NCI-H2029 treated with DMSO at 0.1 percent for 48 hours (cell line): ENCODE data around the gene RTTN.

Experiments
- DNase-seq: peaks from one replicate; lab custom pipeline; 2025; lab: John Stamatoyannopoulos, UW

Gene RTTN

DNA sequence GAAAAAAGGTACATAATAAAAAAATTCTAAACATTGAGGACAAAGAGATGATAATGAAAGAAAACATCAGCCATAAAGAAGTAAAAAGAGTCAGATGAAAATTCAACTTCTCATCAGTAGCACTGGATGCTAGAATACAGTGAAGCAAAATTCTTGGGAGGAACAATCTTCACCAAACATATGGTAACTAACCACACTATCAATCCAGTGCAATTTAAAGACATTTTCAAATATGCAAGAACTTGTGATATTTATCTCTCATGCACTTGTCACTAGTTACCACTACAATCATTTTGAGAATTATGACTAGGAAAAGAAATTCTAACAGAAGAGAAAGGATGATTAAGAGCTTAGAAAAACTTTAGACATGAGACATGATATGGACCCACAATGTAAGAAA lies 127.4 kb downstream of the RTTN start:
- no peak for DNase-seq

- DNase-seq: no peak
Observed at GRCh38 chr18:70075906-70076305, 129.6 kb downstream of the RTTN start.

- DNase-seq: no peak
Observed at GRCh38 chr18:70074116-70074515, 131.4 kb downstream of the RTTN start.

DNA sequence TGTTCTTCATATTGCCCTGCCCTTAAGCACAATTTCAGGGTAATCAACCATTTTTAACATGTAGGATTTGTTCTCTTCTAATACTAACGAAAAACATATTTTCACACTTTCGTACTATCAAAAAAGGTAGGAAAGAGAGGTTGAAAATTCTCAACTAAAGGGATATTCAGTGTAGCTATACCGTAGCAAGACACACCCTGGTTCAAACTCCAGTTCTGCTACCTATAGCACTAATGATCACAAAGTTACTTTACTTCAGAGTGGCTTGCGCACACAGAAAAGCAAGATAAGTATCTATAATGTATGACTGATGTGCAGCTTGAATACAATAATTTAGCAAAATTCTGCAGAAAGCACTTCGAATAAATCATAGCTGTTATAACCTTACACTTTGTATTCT lies 132.1 kb downstream of the RTTN start:
- no peak for DNase-seq

GRCh38 chr18:70072678-70073077 lies 132.8 kb downstream of the RTTN start:
- DNase-seq: no peak

DNA sequence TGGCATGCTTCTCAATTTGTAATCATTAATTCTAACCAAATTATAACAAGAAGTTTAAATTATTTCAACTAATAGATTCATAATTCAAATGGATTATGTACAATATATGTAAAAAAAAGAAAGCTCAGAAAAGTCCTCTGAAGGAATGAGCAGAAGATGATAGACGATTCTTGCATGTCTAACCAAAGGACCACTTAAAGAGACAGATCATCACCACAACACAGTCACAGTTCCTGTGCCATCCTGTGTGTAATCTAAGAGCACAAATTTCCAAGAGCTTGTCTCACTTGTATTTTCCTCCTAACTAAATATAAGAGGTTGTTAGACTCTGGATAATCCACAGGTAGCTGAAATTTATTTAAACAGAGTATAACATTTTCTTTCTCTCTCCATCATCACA lies 135.5 kb downstream of the RTTN start:
- no peak for DNase-seq

DNA sequence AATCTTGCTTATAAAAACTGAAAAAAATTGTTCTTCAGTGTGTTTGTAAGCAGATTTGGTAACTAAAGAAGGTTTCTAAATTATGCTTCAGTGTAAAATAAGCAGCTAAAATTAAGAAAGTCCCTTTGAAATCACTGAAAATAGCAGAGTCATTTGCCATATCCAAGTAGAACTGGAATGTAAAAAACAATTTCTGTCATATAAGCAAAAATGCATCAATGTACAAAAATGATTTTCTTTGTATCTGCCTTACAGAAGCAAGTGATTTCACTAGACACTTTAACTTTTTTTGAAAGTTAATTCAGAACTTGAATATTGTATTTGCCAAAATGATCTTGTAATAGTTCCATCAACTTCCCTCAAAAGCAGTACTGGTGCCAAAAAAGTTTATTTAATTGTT lies 136.1 kb downstream of the RTTN start:
- no peak for DNase-seq

GRCh38 chr18:70068981-70069380 lies 136.5 kb downstream of the RTTN start:
- DNase-seq: no peak

- DNase-seq: no peak
Observed at GRCh38 chr18:70059684-70060083, 145.8 kb downstream of the RTTN start.

- DNase-seq: no peak
Observed at GRCh38 chr18:70058916-70059315, 146.6 kb downstream of the RTTN start.

- DNase-seq: no peak
Observed at GRCh38 chr18:70047931-70048603, 157.4 kb downstream of the RTTN start.

- no peak for DNase-seq
Observed at GRCh38 chr18:70046796-70047195, 158.7 kb downstream of the RTTN start.

GRCh38 chr18:70046207-70046606 lies 159.3 kb downstream of the RTTN start:
- DNase-seq: no peak

GRCh38 chr18:70044632-70045031 lies 160.9 kb downstream of the RTTN start:
- DNase-seq: no peak

DNA sequence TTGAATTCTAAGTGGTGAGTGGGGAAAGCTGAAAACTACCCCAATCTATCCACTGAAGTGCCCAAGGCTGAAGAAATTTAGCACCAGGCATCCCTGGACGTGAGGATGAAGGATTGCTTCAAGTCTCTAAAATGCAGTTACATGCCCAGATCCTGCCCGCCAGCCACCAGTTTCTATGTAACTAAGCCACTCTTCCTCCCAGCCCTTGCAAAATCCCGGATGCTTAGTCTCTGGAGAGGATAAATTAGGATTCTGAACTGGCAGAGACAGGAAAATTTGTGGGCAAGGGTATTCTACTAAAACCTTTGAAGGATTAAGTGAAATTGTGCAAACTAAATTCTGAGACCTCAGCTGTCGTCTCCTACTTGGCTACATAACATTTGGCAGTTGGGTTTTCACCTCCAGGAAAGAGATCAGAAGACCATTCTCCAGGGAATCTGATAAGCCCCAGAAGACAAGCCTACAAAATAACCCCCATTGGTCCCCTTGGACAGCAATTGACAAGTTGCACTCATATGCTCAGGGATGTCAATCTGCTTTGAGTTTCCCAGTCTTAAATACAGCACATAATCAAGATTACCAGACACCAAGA lies 163.9 kb downstream of the RTTN start:
- no peak for DNase-seq

- DNase-seq: no peak
Observed at GRCh38 chr18:70039186-70039585, 166.3 kb downstream of the RTTN start.

DNA sequence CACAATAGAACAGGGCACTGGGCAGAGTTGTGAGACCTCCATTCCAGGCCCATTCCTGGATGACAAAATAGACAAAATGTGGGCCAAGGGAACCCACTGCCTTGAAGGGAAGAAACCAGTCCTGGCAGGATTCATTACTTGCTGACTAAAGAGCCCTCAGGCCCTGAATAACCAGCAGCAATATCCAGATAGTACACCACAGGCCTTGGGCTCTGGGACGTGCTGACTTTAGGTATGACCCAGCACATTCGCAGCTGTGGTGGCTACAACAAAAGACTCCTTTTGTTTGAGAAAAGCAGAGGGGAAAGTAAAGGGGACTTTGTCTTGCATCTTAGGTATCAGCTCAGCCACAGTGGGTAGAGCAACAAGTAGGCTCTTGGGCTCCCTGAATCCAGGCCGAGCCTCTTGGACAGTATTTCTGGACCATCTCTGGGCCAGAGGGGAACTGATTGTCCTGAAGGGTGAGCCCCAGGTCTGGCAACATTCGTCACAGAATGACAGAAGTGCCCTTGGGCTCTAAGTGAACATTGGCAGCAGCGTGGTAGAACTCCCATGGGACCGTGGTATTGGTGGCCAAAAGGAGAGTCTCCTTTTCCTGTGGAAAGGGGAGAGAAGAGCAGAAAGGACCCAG lies 167.9 kb downstream of the RTTN start:
- no peak for DNase-seq

- no peak for DNase-seq
Observed at GRCh38 chr18:70036771-70037347, 168.6 kb downstream of the RTTN start.

GRCh38 chr18:70036168-70036567 lies 169.3 kb downstream of the RTTN start:
- DNase-seq: no peak

GRCh38 chr18:70031221-70031620 lies 174.3 kb downstream of the RTTN start:
- no peak for DNase-seq

DNA sequence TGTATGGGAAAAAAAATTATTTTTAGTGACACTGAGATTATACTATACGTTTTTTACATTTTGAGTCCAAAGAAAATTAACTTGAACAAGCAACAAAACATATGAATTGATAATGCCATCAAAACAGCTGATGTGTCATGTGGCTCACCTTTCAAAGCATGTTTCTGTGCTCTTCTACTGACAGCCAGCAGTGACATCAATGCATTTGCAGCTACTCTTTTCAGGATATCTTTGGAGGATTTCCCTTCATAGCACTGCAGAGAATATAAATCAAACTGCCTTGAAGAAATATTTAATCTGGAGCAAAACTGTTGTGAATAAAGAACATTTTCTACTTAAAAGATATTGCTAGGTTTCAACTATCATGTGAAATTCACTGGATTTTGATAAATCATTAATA lies 174.8 kb downstream of the RTTN start:
- DNase-seq: no peak

DNA sequence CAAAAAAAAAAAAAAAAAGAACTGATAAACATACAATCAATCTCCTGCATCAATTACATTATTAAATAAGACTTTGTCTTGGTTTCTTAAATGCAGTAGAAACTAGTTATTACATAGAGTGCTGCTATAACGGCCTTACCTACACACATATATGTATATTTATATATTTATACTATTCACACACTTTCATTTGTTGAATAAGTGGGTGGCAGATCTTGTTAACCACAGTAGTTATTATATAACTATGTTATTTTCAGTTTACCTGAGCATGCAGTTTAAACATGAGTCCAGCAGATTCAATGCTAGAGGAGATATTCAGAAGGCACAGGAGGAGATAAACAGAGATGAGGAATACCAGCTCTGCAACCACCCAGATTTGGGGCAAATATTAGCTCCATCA lies 176.3 kb downstream of the RTTN start:
- no peak for DNase-seq

DNA sequence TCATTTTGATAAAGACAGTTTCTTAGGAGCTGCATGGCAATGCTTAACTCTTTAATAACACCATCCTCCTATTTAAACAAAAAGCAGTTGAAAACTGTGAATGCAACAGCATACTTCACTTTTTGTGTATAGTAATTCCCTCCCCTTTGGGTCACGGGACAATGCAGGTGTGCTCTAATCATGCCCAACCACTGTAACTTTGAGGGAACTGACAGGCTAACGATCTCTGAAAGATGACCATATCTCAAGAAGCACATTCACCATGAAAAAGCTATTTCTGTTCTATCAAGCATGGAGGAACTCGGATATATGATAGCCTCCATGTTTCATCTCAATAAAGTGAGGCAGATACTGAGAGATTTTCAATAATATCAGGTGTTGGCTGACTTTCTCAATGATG lies 176.8 kb downstream of the RTTN start:
- no peak for DNase-seq
